HG03095 (cell line): ENCODE measurements around the gene P2RX5.
"Not testable (repeated sequence)": the region's sequence is repeated elsewhere in the genome, so short reads cannot be mapped to it uniquely, and the experiment has no call there.

Source experiments
- ATAC-seq: cut with Tn5 transposase; IDR thresholded peaks from one replicate; pipeline ENCODE4 v1.9.1; 2021; ENCODE audit warnings: moderate library complexity; ENCODE audit not compliant: unreplicated experiment

Gene P2RX5, protein sequence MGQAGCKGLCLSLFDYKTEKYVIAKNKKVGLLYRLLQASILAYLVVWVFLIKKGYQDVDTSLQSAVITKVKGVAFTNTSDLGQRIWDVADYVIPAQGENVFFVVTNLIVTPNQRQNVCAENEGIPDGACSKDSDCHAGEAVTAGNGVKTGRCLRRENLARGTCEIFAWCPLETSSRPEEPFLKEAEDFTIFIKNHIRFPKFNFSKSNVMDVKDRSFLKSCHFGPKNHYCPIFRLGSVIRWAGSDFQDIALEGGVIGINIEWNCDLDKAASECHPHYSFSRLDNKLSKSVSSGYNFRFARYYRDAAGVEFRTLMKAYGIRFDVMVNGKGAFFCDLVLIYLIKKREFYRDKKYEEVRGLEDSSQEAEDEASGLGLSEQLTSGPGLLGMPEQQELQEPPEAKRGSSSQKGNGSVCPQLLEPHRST

GRCh38 chr17:3695723-3696411 lies at the start of gene P2RX5:
Gene P2RX5, minus strand, starts transcription at chr17:3696155. Its CDS starts 150 bp downstream, at chr17:3696005.
- ATAC-seq = no peak

DNA sequence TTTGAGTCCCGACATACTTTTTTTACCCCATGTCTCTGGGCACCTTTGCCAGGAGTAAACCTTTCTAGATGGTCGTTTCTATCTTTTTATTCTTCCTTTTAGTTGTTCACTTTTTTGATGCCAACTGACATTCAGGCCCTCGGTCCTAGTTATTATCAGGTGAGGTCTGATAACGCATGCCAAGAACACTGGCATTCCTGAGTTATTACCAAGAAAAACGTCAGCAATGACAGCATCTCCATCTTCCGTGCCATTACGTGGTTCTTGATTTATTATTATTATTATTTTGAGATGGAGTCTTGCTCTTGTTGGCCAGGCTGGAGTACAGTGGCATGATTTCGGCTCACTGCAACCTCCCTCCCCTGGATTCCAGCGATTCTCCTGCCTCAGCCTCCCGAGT lies 49.1 kb upstream of the P2RX5 start:
- no peak for ATAC-seq

GRCh38 chr17:3744014-3744413 lies 48.1 kb upstream of the P2RX5 start:
- ATAC-seq = no peak

DNA sequence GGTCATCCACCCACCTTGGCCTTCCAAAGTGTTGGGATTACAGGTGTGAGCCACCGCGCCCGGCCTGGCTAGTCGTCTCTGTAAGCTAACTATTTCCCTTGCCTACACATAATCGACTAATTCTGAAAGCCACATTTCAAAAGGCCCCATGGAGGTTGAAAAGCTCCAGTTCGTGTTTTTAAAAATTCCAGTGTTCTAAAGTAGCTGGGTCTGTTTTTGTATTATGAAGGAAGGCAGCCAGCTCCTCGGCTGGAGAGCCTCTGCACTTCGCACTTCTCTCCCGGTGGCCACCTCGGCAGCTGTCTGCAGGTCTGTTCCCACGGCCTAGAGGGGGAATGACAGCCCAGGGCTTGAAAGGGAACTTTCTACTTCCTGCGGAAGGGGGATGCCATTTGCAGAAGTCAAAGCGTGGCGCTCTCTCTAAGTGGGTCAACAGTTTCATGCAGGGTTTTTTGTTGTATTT lies 44.7 kb upstream of the P2RX5 start:
- ATAC-seq = no peak

- ATAC-seq = no peak
These were observed 43.6 kb upstream of the P2RX5 start for GRCh38 chr17:3739422-3740124.

DNA sequence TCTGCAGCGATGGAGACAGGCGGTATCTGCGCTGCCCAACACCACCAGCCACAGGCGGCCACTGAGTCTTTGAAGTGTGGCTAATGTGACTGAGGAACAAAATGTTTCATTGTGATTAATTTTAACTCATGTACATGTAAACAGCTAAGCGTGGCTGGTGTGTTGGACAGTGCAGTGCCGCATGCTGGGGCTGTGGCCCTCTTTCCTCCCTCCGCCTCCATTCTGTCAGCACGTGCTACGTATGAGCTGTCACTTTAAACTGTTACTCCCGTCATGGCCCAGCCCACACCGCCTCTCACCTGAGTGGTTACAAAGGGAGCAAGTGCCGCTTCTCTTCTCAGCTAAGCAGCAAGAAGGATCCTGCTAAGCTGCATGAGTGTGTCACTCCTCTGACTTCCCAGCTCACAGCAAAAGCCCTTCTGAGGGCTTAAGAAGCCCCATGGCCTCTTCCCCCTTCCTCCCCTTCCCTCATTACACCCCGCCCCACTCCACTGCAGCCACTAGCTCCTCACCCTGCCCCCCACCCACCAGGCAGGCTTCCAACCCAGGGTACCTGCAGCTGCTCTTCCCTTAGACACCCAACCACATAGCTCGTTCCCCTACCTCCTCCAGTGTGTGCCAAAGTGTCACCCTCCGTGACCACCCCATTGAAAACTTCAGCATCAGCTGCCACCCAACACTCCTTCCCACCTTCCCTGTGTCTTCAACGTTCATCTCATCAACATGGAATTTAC lies 42.8 kb upstream of the P2RX5 start:
- no peak for ATAC-seq

- ATAC-seq = no peak
These were observed 39.6 kb upstream of the P2RX5 start for GRCh38 chr17:3735515-3735914.

DNA sequence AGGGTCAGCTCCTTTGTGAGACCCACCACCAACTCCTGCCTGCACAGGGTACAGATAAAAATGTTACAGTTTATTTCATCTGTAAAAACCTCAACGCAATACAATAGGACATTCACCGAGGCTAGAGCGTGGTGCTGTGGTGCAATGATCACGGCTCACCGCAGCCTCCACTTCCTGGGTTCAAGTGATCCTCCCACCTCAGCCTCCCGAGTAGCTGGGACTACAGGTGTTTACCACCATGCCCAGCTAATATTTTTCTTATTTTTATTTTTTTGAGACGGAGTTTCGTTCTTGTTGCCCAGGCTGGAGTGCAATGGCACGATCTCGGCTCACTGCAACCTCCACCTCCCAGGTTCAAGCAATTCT lies 38.9 kb upstream of the P2RX5 start:
- not testable (repeated sequence) for ATAC-seq

- peak; percentile 73 for ATAC-seq
These were observed 36.3 kb upstream of the P2RX5 start for GRCh38 chr17:3732210-3732621.

GRCh38 chr17:3730881-3731429 lies 35.0 kb upstream of the P2RX5 start:
- ATAC-seq = no peak

GRCh38 chr17:3729881-3730280 lies 33.9 kb upstream of the P2RX5 start:
- no peak for ATAC-seq

DNA sequence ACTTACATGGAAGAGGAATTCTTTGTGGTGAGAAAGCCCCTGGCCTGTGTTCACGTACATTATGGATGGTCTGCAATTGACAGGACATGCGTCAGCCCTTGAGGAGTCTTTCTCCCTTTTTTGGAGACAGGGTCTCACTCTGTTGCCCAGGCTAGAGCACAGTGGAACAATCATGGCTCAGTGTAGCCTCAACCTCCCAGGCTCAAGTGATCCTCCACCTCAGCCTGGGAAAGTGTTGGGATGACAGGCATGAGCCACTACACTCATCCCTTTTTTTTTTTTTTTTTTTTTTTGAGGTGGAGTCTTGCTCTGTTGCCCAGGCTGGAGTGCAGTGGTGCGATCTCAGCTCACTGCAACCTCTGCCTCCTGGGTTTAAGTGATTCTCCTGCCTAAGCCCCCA lies 32.1 kb upstream of the P2RX5 start:
- ATAC-seq = not testable (repeated sequence)

GRCh38 chr17:3727041-3727440 lies 31.1 kb upstream of the P2RX5 start:
- no peak for ATAC-seq

DNA sequence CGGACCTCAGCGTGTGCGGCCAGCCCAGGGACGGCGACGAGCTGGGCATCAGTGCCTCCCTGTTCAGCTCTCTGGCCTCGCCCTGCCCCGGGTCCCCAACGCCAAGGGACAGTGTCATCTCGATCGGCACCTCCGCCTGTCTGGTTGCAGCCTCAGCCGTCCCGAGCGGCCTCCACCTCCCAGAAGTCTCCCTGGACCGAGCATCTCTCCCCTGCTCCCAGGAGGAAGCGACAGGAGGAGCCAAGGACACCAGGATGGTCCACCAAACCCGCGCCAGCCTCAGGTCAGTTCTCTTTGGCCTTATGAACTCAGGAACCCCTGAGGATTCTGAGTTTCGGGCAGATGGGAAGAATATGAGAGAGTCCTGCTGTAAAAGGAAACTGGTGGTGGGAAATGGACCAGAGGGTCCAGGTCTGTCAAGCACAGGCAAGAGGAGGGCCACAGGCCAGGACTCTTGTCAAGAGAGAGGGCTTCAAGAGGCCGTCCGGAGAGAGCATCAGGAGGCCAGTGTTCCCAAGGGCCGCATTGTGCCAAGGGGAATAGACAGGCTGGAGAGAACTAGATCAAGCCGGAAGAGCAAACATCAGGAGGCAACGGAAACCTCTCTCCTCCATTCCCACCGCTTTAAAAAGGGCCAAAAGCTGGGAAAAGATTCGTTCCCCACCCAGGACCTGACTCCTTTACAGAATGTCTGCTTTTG lies 28.6 kb upstream of the P2RX5 start:
- ATAC-seq = no peak

DNA sequence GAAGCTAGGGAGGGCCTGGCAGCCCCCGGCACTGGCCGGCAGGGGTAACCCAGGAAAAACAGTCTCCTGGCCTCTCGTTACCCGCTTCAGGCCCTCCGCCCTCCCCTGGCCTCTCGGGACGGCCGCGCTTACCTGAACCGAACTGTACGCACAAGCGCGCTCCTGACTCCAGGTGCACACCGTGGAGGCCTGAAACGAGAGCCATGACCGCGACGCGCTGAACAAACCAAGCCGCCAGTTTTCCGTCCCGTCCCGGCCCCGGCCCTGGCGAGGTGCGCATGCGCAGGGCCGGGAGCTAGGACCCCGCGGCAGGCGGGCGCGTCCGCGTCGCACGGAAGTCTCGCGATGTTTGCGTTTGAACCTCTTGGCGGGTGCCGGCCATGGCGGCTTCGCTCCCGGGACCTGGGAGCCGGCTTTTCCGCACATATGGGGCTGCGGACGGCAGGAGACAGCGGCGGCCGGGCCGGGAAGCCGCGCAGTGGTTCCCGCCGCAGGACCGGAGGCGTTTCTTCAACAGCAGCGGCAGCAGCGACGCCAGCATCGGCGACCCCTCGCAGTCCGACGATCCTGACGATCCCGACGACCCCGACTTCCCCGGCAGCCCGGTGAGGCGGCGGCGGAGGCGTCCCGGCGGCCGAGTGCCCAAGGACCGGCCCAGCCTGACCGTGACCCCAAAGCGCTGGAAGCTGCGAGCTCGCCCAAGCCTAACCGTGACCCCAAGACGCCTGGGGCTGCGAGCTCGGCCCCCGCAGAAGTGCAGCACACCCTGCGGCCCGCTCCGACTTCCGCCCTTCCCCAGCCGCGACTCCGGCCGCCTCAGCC lies 27.8 kb upstream of the P2RX5 start, which contains the start of gene HASPIN:
Gene HASPIN, plus strand, starts transcription at position 348 of the 822 bp plus-strand sequence. Its CDS starts 33 bp downstream, at position 381.
- ATAC-seq = peak; percentile 68

DNA sequence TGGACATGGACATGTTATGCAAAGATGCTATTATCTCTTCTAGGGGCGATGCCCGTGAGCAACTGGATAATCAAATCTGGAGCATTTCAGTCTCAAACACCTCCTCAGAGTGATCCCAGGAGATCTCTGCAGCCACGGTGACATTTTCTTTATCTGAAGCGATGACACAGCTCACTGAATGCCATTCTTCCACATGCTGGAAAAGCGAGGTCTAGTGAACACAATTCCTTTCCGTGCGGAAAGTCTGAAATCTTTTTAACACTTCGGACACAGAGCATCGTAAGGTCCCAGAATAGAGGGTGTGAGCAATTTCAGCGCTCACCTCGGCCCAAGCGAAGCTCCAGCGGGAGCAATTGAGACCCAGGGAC lies 27.2 kb upstream of the P2RX5 start:
- ATAC-seq = no peak

DNA sequence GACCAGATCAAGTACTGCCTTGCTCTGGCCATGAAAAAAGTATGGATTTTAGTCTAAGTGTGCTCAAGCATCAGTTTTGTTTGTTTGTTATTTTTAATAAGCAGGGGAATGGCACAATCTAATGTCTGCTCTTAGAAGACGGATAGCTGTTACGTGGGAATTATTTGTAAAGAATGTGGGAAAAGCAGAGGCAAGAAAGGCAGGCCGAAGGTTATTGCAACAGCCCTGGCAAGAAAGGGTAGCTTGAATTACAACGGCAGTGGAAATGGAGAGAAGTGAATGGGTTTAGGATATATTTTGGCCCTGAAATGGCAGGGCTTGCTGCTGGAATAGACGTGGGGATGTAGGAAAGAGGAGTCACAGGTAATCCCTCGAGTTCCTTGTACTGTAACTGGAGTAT lies 26.8 kb upstream of the P2RX5 start:
- ATAC-seq = no peak

- no peak for ATAC-seq
These were observed 23.3 kb upstream of the P2RX5 start for GRCh38 chr17:3719265-3719664.

DNA sequence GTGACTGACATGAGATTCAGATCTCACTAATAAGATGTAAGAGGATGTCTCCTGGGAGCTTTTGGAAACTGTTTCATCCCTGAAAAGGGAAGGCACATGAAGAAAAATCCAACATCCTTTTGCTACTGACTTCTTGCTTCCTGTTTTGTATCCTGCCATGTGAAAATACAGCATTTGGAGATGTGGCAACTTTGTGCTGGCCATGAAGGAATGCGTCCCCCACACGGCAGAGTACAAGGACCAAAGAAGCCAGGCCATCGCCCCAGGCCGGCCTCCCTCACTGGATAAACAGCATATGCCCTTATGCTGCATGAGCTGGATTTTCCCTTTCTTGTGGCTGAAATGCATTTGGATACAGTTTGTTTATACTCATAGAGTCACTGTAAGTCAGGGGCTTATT lies 22.2 kb upstream of the P2RX5 start:
- no peak for ATAC-seq
